ENCODE results near the gene TECPR1. TPM values are rescaled to one million over a fixed set of nuclear protein-coding genes. Genes with fewer than 3 reads are reported as not detected.

Gene TECPR1
- total RNA-seq, 1 donor from 2014 or later = 23.9 TPM

DNA sequence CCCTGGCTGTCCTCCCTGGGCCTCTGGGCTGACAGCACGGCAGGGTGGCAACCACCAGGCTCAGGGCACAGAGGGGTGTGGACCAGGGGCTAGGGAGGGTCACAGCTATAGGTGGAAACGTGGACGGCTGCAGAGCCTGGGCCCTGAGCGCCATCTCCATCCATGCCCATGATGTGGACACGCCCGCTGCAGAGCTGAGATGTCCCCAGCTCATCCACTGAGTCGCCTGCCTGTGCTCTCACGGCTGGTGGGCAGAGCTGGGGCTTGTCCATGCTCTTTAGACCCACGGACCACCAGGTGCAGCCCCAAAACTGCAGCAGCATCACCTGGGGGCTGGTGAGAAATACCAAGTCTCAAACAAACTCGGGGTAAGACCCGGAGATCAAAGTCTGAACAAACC, 16.1 kb downstream of the TECPR1 start:
- Mint-ChIP-seq H3K4me1 (ENCODE audit: low read depth, unreplicated experiment) (peaks cover 13% of the 10 kb centered on the region), H3K36me3 (ENCODE audit: low read depth, unreplicated experiment) (peaks cover 26% of the 10 kb centered on the region), H3K4me3 (ENCODE audit: unreplicated experiment) (no peak overlapping the region), H3K9me3 (ENCODE audit: unreplicated experiment) (peaks cover 3% of the 10 kb centered on the region), H3K27ac (ENCODE audit: unreplicated experiment) (no peak overlapping the region), H3K27me3 (ENCODE audit: low read depth, unreplicated experiment) (no peaks in the 10 kb centered on the region)
- Histone ChIP-seq H3K36me3 (ENCODE audit: insufficient read depth, low read length) (no peaks in the 10 kb centered on the region), H3K27me3 (ENCODE audit: insufficient read depth, low read length) (no peaks in the 10 kb centered on the region), H3K79me2 (ENCODE audit: insufficient read depth, low read length) (no peaks in the 10 kb centered on the region), H3K4me1 (ENCODE audit: insufficient read depth, low read length) (peaks cover 10% of the 10 kb centered on the region), H3K27ac (ENCODE audit: low read depth, low read length) (no peak overlapping the region), H2AFZ (ENCODE audit: low read depth, low read length) (no peak overlapping the region), H3K9ac (ENCODE audit: low read length) (no peak overlapping the region), H3K4me3 (ENCODE audit: insufficient read depth, low read depth, low read length) (no peak overlapping the region), H4K20me1 (ENCODE audit: insufficient read depth, low read length) (no peaks in the 10 kb centered on the region), H3K4me2 (ENCODE audit: low read length) (no peak overlapping the region), H3K9me3 (ENCODE audit: insufficient read depth, low read depth, low read length) (no peaks in the 10 kb centered on the region)
- FAIRE-seq (no peak), DNase-seq (ENCODE audit: low read depth) (no peak)
- TF ChIP-seq, protein P1, sequence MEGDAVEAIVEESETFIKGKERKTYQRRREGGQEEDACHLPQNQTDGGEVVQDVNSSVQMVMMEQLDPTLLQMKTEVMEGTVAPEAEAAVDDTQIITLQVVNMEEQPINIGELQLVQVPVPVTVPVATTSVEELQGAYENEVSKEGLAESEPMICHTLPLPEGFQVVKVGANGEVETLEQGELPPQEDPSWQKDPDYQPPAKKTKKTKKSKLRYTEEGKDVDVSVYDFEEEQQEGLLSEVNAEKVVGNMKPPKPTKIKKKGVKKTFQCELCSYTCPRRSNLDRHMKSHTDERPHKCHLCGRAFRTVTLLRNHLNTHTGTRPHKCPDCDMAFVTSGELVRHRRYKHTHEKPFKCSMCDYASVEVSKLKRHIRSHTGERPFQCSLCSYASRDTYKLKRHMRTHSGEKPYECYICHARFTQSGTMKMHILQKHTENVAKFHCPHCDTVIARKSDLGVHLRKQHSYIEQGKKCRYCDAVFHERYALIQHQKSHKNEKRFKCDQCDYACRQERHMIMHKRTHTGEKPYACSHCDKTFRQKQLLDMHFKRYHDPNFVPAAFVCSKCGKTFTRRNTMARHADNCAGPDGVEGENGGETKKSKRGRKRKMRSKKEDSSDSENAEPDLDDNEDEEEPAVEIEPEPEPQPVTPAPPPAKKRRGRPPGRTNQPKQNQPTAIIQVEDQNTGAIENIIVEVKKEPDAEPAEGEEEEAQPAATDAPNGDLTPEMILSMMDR (IDR thresholded peaks at IDR 0.05; ENCODE audit: insufficient read depth, low read depth, low read length) = no peak
- TF ChIP-seq EZH2 (IDR thresholded peaks at IDR 0.05; ENCODE audit: insufficient read depth, low read length) = no peak

DNA sequence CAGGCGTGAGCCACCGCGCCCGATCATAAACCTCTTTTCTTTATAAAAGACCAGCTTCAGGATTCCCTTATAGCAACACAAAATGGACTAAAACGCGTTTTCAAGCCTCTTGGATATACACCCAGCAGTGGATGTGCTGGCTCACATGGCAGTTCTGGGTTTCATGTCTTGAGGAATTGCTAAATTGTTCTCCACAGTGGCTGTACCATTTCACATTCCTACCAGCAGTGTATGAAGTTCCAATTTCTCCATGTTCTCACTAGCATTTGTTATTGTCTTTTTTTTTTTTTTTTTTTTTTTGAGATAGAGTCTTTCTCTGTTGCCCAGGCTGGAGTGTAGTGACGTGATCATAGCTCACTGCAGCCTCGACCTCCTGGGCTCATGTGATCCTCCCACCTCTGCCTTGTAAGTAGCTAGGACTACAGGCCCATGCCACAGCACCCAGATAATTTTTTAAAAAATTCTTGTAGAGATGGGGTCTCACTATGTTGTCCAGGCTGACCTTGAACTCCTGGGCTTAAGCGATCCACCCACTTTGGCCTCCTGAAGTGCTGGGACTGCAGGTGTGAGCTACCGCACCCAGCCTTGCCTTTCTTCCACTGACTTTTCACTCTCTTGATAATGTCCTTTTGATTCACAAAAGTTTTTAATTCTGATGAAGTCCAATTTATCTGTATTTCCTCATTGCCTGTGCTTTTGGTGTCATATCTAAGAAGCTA, 17.4 kb downstream of the TECPR1 start:
- FAIRE-seq (no peak), DNase-seq (ENCODE audit: low read depth) (no peak)
- H3K4me2 ChIP-seq (ENCODE audit: low read length) = no peak overlapping the region
- Mint-ChIP-seq H3K9me3 (ENCODE audit: unreplicated experiment) (peaks cover 3% of the 10 kb centered on the region), H3K4me3 (ENCODE audit: unreplicated experiment) (no peak overlapping the region), H3K4me1 (ENCODE audit: low read depth, unreplicated experiment) (peaks cover 12% of the 10 kb centered on the region), H3K27ac (ENCODE audit: unreplicated experiment) (no peak overlapping the region), H3K27me3 (ENCODE audit: low read depth, unreplicated experiment) (no peaks in the 10 kb centered on the region), H3K36me3 (ENCODE audit: low read depth, unreplicated experiment) (peaks cover 21% of the 10 kb centered on the region)
- TF ChIP-seq, protein P1 (IDR thresholded peaks at IDR 0.05; ENCODE audit: insufficient read depth, low read depth, low read length) = no peak
- TF ChIP-seq EZH2 (IDR thresholded peaks at IDR 0.05; ENCODE audit: insufficient read depth, low read length) = no peak
- no peaks in the 10 kb centered on the region for H3K79me2 ChIP-seq (ENCODE audit: insufficient read depth, low read length)
- no peaks in the 10 kb centered on the region for H3K36me3 ChIP-seq (ENCODE audit: insufficient read depth, low read length)
- peaks cover 10% of the 10 kb centered on the region for H3K4me1 ChIP-seq (ENCODE audit: insufficient read depth, low read length)
- H3K27me3 ChIP-seq (ENCODE audit: insufficient read depth, low read length) = no peaks in the 10 kb centered on the region
- H3K9ac ChIP-seq (ENCODE audit: low read length) = no peak overlapping the region
- H4K20me1 ChIP-seq (ENCODE audit: insufficient read depth, low read length) = no peaks in the 10 kb centered on the region
- H2AFZ ChIP-seq (ENCODE audit: low read depth, low read length) = no peak overlapping the region
- H3K27ac ChIP-seq (ENCODE audit: low read depth, low read length) = no peak overlapping the region
- no peaks in the 10 kb centered on the region for H3K9me3 ChIP-seq (ENCODE audit: insufficient read depth, low read depth, low read length)
- no peak overlapping the region for H3K4me3 ChIP-seq (ENCODE audit: insufficient read depth, low read depth, low read length)

Measured in astrocyte (in vitro differentiated cells and primary cell).